ENCODE data around the gene RADIL. TPM values are rescaled to one million over a fixed set of nuclear protein-coding genes. Genes with fewer than 3 reads are reported as not detected.

The RADIL gene
- total RNA-seq, 2 donors from 2014 or later = 0.55 TPM; not detected in 1

DNA sequence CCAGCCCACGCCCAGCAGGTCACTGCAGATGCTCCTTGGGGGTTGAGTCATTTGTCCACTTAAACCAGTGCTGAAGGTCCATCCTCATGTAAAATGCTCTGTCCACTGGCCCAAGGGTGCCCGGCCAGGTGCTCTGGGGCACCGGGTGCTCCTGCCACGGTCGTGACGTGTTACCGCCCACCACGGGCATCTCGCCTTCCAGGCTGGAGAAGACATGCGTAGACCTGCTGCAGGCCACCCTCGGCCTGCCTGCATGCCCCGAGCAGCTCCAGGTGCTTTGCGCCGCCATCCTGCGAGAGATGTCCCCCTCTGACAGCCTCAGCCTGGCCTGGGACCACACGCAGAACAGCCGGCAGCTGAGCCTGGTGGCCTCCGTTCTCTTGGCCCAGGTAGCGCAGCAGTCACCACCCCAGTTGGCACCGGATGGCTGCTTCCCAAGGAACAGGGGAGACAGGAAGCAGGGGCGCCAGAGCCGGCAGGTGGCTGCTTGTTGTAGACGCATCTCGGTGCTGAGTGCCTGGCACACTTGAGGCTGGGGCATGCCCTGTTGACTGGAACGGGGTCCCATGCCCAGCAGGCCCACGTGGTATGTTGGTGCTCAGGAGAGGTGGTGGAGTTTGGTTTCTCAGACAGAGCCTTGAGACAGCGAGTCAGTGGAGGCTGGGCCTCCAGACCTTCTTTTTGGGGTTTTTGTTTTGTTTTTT lies 102.0 kb downstream of the RADIL start:
- Mint-ChIP-seq H3K4me1 (peaks cover 15% of the 10 kb centered on the region), H3K36me3 (ENCODE audit: low read depth) (no peaks in the 10 kb centered on the region), H3K27me3 (no peaks in the 10 kb centered on the region), H3K27ac (peak overlapping the region; percentile 34), H3K4me3 (no peak overlapping the region)
- no peak for DNase-seq
- no peaks in the 10 kb centered on the region for H3K9me3 ChIP-seq (ENCODE audit: control insufficient read depth, low read length, poor library complexity, severe bottlenecking)
- ATAC-seq = no peak

DNA sequence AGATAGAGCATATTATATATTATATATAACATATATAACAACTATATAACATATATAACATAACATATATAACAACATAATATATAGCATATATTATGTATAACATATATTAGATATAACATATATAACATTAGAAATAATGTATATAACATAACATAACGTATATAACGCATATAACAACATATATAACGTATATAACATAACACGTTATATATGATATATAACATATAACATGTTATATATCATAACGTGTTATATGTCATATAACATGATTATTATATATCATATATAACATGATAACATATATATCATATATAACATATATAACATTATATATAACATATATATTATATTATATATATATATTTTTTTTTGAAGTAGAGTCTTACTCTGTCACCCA lies 104.4 kb downstream of the RADIL start:
- H3K4me1 Mint-ChIP-seq = peaks cover 31% of the 10 kb centered on the region
- H3K9me3 ChIP-seq (ENCODE audit: control insufficient read depth, low read length, poor library complexity, severe bottlenecking) = no peaks in the 10 kb centered on the region
- no peaks in the 10 kb centered on the region for H3K27me3 Mint-ChIP-seq
- ATAC-seq = no peak
- H3K4me3 Mint-ChIP-seq = no peak overlapping the region
- DNase-seq = no peak
- no peak overlapping the region for H3K27ac Mint-ChIP-seq
- H3K36me3 Mint-ChIP-seq (ENCODE audit: low read depth) = no peaks in the 10 kb centered on the region

DNA sequence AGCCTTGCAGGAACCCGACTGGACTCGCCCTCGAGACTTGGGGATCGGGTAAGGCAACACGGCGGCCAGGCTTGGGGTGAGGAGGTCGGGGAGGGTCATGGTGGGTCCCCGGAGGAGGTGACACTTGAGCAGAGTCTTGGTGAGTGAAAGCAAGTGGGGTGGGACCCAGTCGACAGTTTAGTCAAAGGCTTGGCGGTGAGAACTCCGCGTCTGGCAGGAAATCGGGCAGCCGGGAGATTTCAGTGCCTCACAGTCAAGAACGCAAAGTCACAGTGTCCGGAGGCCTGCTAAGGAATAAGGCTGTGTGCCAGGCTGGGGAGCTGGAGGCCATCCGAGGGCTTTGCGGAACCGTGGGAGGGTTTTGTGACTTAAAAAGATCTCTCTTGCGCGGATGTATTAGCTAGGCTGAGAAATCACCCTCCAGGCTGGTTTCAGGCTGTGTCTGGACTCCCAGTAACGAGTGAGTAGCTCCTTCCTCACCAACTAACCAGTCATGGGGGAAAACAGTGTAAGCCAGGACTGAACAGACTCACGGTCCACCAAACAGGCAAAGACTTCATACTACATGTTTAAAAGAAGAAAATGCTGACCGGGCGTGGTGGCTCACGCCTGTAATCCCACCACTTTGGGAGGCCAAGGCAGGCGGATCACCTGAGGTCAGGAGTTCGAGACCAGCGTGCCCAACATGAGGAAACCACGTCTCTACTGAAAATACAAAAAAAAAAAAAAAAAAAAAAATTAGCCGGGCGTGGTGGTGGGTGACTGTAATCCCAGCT lies 107.5 kb downstream of the RADIL start:
- H3K9me3 ChIP-seq (ENCODE audit: control insufficient read depth, low read length, poor library complexity, severe bottlenecking) = no peaks in the 10 kb centered on the region
- DNase-seq (peak in 2 of 3 donors; percentile 30 to 35), ATAC-seq (peak; percentile 35)
- H3K27ac Mint-ChIP-seq = peak overlapping the region; percentile 98
- peak overlapping the region; percentile 97 for H3K4me3 Mint-ChIP-seq
- H3K36me3 Mint-ChIP-seq (ENCODE audit: low read depth) = no peaks in the 10 kb centered on the region
- H3K4me1 Mint-ChIP-seq = peaks cover 37% of the 10 kb centered on the region
- no peaks in the 10 kb centered on the region for H3K27me3 Mint-ChIP-seq

DNA sequence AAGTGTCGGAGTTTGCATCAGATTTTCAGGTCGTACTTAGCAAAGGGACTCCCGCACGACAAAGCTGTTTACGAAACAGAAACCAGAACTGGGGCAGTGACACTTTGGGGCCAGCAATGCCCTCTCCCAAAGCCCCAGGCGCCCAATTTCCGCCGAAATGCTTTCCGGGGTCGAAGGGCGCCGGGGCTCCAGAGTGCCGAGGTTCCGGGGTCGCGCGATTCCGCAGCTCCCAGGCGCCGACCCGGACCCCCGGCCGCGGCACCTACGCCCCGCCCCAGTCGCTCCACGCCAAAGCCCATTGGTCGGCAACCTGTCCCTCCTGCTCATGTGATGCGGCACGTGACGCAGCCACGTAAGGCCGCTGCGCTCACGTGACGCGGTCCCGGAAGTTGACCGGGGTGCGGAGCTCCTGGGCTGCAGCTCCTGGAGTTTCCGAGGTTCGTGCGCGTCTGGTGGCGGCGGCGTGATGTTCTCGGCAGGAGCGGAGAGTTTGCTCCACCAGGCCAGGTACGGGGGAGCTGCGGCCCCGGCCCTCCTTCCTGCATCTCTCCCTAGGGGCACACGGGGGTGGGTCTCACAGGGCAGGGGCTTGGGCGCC lies 108.2 kb downstream of the RADIL start, which contains the start of gene AP5Z1:
Gene AP5Z1, plus strand, starts transcription at position 374 of the 598 bp plus-strand sequence. Its CDS starts 93 bp downstream, at position 467.
- H3K9me3 ChIP-seq (ENCODE audit: control insufficient read depth, low read length, poor library complexity, severe bottlenecking) = no peaks in the 10 kb centered on the region
- H3K4me3 Mint-ChIP-seq = peak within 1 kb of the TSS; percentile 97
- peak; percentile 92 for ATAC-seq
- H3K36me3 Mint-ChIP-seq (ENCODE audit: low read depth) = no peaks in the 10 kb centered on the region
- DNase-seq = peak; percentile 90 to 96 (median 95)
- peaks cover 37% of the 10 kb centered on the region for H3K4me1 Mint-ChIP-seq
- H3K27me3 Mint-ChIP-seq = no peaks in the 10 kb centered on the region
- H3K27ac Mint-ChIP-seq = peak within 1 kb of the TSS; percentile 98

DNA sequence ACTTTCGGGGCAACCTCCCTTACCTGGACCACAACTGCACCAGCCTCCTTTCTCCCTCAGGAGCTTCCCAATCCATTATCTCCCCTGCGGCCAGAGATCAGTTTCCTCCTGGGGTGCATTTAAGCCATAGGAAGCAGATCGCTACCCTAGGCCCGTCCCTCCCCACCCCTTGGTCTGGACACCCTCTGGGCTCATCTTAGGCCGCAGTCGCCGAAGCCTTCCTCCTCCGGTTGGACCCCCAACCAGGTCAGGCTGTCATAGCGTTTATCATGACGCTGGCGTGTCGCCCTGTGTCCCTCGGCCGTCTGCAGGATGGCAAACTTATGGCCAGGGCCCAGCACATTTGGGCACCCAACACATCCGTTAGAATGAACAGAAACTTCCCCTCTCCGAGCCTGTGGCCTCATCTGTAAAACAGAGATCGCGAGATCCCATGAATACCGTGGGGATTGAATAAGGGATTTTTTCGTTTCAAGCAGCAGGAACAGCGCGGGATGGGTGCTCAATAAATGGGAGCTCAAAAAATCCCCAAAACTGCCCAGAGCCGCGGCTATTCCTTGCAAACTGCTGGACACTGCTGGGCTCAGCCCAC lies 108.8 kb downstream of the RADIL start:
- Mint-ChIP-seq H3K4me3 (peak overlapping the region; percentile 97), H3K27me3 (no peaks in the 10 kb centered on the region), H3K4me1 (peaks cover 37% of the 10 kb centered on the region), H3K27ac (peak overlapping the region; percentile 98), H3K36me3 (ENCODE audit: low read depth) (no peaks in the 10 kb centered on the region)
- ATAC-seq (peak; percentile 38), DNase-seq (no peak)
- no peaks in the 10 kb centered on the region for H3K9me3 ChIP-seq (ENCODE audit: control insufficient read depth, low read length, poor library complexity, severe bottlenecking)

DNA sequence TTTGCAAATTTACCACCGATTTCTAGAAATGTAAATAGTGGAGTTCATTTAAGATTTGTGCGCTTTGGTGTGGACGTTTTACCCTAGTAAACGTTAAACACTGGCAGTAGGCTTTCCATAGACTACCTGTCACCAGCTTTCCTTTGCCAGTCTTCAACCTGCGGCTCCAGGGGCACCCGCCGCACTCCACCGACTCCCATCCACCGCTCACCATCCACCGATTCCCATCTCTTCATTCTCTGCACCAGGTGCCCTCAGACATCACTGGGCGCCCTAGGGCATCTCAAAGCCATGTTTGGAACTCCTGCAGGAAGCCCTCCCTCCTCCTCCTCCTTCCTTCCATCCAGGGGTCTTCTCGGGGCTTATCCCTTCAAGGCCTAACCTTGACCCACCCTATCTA lies 109.5 kb downstream of the RADIL start:
- no peak for ATAC-seq
- no peaks in the 10 kb centered on the region for H3K9me3 ChIP-seq (ENCODE audit: control insufficient read depth, low read length, poor library complexity, severe bottlenecking)
- no peak for DNase-seq
- no peaks in the 10 kb centered on the region for H3K27me3 Mint-ChIP-seq
- peaks cover 37% of the 10 kb centered on the region for H3K4me1 Mint-ChIP-seq
- peak overlapping the region; percentile 97 for H3K4me3 Mint-ChIP-seq
- H3K27ac Mint-ChIP-seq = peak overlapping the region; percentile 98
- no peaks in the 10 kb centered on the region for H3K36me3 Mint-ChIP-seq (ENCODE audit: low read depth)

DNA sequence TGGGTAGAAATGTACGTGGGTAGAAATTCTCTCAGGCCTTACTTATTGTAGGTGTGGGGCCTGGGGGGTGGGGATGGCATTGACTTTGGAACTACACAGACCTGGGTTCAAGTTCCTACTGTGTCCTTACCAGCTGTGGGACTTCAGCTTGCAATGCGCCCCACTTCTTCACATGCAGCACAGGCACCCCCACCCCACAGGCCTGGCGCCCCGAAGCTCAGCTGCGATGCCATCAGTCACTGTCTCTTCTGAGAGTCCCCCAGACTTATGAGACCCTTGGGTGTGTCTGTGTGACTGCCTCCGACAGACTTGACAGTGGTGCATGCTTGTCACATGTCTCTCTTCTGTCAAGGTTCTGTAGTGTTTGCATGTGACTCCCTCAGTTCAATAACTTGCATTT lies 111.2 kb downstream of the RADIL start:
- ATAC-seq = no peak
- DNase-seq = no peak
- no peaks in the 10 kb centered on the region for H3K9me3 ChIP-seq (ENCODE audit: control insufficient read depth, low read length, poor library complexity, severe bottlenecking)
- Mint-ChIP-seq H3K27ac (no peak overlapping the region), H3K4me1 (peaks cover 28% of the 10 kb centered on the region), H3K4me3 (no peak overlapping the region), H3K36me3 (ENCODE audit: low read depth) (no peaks in the 10 kb centered on the region), H3K27me3 (no peaks in the 10 kb centered on the region)

DNA sequence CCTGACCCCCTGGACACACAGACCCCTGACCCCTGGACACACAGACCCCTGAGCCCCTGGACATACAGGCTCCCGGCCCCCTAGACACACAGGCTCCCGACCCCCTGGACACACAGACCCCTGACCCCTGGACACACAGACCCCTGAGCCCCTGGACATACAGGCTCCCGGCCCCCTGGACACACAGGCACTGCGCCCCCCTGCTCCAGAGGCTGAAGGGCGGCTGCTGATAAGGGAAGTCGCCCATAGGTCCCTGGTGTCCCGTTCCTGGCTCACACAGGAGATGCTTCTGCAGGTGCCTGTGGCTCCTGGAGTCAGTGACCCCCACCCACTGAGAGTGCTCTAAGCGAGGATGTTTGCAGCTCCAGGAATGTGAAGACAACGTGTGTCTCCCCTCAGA lies 111.8 kb downstream of the RADIL start:
- Mint-ChIP-seq H3K4me3 (no peak overlapping the region), H3K4me1 (peaks cover 24% of the 10 kb centered on the region), H3K27ac (no peak overlapping the region), H3K36me3 (ENCODE audit: low read depth) (no peaks in the 10 kb centered on the region), H3K27me3 (no peaks in the 10 kb centered on the region)
- no peak for DNase-seq
- H3K9me3 ChIP-seq (ENCODE audit: control insufficient read depth, low read length, poor library complexity, severe bottlenecking) = no peaks in the 10 kb centered on the region
- ATAC-seq = no peak

DNA sequence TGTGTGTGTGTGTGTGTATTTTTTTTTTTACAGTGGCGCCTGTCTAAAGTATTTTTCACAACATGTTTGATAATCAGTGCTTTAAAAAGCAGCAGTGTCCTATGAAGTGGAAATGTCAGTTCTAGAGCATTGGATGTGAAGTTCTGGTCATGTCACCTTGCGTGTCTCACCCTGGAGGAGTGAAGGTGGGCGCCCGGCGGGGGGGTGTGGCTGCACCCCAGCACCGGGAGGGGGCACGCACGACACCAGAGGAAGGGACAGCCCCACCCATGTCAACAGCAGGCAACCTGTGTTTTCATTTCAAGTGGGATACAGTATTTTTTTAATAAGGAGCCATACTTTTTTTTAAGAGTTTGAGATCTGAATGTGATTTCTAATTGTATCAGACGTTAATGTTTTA lies 112.6 kb downstream of the RADIL start:
- H3K4me1 Mint-ChIP-seq = peaks cover 20% of the 10 kb centered on the region
- no peak for DNase-seq
- no peak overlapping the region for H3K4me3 Mint-ChIP-seq
- no peaks in the 10 kb centered on the region for H3K27me3 Mint-ChIP-seq
- no peak for ATAC-seq
- H3K36me3 Mint-ChIP-seq (ENCODE audit: low read depth) = no peaks in the 10 kb centered on the region
- H3K9me3 ChIP-seq (ENCODE audit: control insufficient read depth, low read length, poor library complexity, severe bottlenecking) = no peaks in the 10 kb centered on the region
- no peak overlapping the region for H3K27ac Mint-ChIP-seq

DNA sequence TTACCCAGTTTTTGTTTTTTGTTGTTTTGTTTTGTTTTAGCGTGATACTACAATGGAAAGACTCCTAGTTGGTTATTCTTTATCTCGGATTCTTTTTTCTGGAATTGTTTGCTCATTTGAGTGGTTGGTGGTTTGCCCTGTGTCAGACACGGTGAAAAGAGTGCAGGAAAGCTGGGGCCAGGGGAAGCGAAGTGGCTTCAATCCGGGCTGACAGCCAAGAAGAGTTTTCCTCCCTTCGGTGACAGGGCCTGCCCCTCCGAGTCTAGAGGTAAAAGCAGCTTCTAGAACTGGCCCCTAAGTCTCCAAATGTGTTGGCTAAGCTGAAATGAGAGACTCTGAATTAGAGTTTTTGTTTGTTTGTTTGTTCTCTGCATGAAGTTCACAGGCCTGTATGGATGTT lies 113.8 kb downstream of the RADIL start:
- ATAC-seq (no peak), DNase-seq (no peak)
- Mint-ChIP-seq H3K27ac (peak overlapping the region; percentile 63), H3K4me3 (no peak overlapping the region), H3K27me3 (no peaks in the 10 kb centered on the region), H3K36me3 (ENCODE audit: low read depth) (no peaks in the 10 kb centered on the region), H3K4me1 (peaks cover 14% of the 10 kb centered on the region)
- no peaks in the 10 kb centered on the region for H3K9me3 ChIP-seq (ENCODE audit: control insufficient read depth, low read length, poor library complexity, severe bottlenecking)

DNA sequence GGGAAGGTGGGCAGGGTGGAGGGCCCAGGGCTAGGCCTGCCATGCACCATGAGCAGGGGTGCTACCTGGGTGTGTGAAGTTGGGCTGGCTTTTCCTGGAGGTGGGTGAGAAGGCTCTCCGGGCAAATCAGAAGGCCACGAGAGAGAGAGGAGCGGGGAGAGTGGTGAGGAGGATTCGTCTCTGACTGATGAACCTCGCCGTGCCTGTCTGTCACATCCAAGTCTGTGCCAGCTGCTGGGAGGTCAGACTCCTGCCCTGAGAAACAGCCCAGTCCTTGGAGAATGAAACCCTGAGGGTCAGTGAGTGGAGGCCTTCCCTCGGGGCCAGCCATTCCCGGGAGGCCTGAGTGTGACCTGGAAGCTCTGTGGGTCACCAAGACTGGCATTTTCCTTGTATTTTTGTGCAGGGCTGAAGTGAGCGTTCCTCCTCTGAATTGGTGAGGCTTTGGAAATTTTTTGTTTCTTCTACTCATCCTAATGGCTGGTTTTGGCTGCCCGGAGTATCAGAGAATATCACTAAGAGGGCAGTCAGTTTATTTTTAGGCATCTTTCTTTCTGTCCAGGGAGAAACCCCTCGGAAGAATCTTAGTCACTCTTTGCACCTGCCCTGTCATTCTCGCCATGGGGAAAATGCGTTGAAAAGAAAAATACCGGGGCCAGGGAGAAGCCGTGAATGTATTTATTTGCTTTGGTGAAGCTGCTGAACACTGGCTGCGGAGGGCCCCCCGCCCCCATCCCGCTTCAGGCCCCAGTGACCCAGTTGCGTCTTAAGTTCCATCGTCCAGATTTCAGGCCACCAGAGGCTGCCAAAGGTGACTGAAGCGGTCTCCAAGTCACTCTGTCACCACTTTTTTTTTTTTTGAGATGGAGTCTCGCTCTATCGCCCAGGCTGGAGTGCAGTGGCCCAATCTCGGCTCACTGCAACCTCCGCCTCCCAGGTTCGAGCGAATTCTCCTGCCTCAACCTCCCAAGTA lies 114.6 kb downstream of the RADIL start:
- no peaks in the 10 kb centered on the region for H3K27me3 Mint-ChIP-seq
- H3K36me3 Mint-ChIP-seq (ENCODE audit: low read depth) = no peaks in the 10 kb centered on the region
- H3K27ac Mint-ChIP-seq = peak overlapping the region; percentile 63
- H3K4me1 Mint-ChIP-seq = peaks cover 5% of the 10 kb centered on the region
- H3K4me3 Mint-ChIP-seq = no peak overlapping the region
- no peak for ATAC-seq
- DNase-seq = no peak
- no peaks in the 10 kb centered on the region for H3K9me3 ChIP-seq (ENCODE audit: control insufficient read depth, low read length, poor library complexity, severe bottlenecking)

DNA sequence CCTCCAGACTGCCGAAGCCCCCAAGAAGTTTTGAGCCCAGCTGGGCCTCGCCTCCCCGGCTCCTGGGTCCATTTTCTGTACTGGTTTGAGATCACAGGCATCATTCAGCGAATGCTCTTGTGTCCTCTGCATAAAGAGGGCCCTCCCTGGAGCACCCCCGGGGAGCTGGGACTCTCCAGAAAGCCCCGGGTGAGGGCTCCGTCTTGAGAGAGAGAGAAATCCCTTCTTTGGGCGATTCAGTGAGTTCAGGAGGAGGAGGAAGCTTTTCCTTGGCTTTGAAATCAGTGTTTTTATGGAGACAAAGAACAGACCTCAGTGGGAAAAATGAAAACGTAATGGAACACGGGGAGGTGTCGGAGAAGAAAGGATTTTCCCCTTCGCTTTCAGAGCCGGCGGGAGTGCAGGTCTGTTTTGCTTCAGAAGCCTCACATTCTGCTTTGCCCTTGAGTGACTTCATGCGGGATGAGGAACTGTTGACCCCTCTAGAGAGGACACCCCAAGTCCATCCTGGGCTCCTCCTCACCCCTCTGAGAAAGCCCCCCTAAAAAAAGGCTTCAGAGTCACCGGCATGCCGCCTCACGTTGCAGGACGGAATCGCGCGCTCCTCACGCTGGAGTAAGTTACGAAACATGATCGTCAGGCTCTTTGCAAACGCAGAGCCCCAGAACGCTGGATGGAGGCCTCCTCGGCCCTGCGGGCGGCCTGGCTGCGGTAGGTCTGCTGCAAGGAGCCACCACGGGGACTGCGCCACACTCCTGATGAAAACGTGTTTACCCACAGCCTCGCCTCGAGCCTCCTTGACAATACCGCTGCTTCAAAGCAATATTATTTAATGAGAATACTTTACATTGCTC lies 116.6 kb downstream of the RADIL start:
- no peaks in the 10 kb centered on the region for H3K9me3 ChIP-seq (ENCODE audit: control insufficient read depth, low read length, poor library complexity, severe bottlenecking)
- no peak for ATAC-seq
- no peaks in the 10 kb centered on the region for H3K36me3 Mint-ChIP-seq (ENCODE audit: low read depth)
- DNase-seq = no peak
- no peaks in the 10 kb centered on the region for H3K27me3 Mint-ChIP-seq
- peaks cover 2% of the 10 kb centered on the region for H3K4me1 Mint-ChIP-seq
- H3K27ac Mint-ChIP-seq = no peak overlapping the region
- H3K4me3 Mint-ChIP-seq = no peak overlapping the region

All from T-helper 17 cell (primary cell).